GM12875 (cell line): Measurements from ENCODE around the gene ASMTL.
"Not testable (repeated sequence)": the region's sequence is repeated elsewhere in the genome, so short reads cannot be mapped to it uniquely, and the experiment has no call there.

Experiments
- H3K4me3 ChIP-seq: one replicate; pipeline ENCODE4 v1.5.1; 2011; ENCODE audit warnings: low read depth, low read length, control low read depth
- TF ChIP-seq, protein P1 (sequence below): IDR thresholded peaks from 2 replicates; pipeline ENCODE4 v1.5.1; 2011; ENCODE audit warnings: low read depth, mild to moderate bottlenecking, control low read depth, inconsistent platforms, low read length, moderate library complexity, borderline replicate concordance; ENCODE audit not compliant: insufficient read depth

Gene ASMTL

DNA sequence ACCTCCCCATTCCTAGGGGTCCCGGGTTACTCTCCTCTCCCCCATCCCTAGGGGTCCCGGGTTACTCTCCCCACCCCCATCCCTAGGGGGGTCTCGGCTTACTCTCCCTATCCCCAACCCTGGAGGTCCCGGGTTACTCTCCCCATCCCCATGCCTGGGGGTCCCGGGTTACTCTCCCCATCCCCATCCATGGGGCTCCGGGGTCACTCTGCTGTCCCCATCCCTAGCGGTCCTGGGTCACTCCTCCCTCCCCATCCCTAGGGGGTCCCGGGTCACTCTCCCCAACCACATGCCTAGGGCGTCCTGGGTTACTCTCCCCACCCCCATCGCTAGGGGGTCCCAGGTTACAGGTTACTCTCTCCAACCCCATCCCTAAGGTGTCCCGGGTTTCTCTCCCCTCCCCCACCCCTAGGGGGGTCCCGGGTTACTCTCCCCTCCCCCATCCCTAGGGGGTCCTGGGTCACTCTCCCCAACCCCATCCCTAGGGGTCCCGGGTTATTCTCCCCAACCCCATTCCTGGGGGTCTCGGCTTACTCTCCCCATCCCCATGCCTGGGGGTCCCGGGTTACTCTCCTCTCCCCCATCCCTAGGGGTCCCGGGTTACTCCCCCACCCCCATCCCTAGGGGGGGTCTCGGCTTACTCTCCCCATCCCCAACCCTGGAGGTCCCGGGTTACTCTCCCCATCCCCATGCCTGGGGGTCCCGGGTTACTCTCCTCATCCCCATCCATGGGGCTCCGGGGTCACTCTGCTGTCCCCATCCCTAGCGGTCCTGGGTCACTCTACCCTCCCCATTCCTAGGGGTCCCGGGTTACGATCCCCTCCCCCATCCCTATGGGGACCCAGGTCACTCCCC, 821 bp downstream of the ASMTL start:
- peak overlapping the region; percentile 85 for H3K4me3 ChIP-seq
- TF ChIP-seq, protein P1, sequence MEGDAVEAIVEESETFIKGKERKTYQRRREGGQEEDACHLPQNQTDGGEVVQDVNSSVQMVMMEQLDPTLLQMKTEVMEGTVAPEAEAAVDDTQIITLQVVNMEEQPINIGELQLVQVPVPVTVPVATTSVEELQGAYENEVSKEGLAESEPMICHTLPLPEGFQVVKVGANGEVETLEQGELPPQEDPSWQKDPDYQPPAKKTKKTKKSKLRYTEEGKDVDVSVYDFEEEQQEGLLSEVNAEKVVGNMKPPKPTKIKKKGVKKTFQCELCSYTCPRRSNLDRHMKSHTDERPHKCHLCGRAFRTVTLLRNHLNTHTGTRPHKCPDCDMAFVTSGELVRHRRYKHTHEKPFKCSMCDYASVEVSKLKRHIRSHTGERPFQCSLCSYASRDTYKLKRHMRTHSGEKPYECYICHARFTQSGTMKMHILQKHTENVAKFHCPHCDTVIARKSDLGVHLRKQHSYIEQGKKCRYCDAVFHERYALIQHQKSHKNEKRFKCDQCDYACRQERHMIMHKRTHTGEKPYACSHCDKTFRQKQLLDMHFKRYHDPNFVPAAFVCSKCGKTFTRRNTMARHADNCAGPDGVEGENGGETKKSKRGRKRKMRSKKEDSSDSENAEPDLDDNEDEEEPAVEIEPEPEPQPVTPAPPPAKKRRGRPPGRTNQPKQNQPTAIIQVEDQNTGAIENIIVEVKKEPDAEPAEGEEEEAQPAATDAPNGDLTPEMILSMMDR, result 0 out of 2 replicates have a peak, but pooled peaks have one; percentile 2

DNA sequence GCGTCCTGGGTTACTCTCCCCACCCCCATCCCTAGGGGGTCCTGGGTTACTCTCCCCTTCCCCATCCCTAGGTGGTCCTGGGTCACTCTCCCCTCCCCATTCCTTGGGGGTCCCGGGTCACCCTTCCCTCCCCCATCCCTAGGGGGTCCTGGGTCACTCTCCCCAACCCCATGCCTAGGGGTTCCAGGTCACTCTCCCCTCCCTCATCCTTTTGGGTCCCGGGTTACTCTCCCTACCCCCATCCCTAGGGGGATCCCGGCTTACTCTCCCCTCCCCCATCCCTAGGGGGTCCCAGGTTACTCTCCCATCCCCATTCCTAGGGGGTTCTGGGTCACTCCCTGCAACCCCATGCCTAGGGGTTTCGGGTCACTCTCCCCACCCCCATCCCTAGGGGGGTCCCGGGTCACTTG, 1.5 kb downstream of the ASMTL start:
- TF ChIP-seq, protein P1, result no peak
- H3K4me3 ChIP-seq, result peak overlapping the region; percentile 85

DNA sequence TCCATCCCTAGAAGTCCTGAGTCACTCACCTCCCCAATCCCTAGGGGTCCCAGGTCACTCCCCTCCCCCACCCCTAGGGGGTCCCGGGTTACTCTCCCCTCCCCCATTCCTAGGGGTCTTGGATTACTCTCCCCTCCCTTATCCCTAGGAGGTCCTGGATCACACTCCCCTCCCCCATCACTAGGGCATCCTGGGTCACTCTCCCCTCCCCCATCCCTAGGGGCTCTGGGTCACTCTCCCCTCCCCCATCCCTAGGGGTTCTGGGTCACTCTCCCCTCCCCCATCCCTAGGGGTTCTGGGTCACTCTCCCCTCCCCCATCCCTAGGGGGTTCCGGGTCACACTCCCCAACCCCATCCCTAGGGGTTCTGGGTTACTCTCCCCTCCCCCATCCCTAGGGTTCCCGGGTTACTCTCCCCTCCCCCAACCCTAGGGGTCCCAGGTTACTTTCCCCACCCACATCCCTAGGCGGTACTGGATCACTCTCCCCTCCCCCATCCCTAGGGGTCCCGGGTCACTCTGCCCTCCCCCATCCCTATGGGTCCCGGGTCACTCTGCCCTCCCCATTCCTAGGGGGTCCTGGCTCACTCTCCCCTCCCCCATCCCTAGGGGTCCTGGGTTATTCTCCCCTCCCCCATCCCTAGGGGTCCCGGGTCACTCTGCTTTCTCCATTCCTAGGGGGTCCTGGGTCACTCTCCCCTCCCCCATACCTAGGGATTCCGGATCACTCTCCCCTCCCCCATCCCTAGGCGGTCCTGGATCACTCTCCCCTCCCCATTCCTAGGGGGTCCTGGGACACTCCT, 2.1 kb downstream of the ASMTL start:
- TF ChIP-seq, protein P1, result no peak
- no peak overlapping the region for H3K4me3 ChIP-seq

DNA sequence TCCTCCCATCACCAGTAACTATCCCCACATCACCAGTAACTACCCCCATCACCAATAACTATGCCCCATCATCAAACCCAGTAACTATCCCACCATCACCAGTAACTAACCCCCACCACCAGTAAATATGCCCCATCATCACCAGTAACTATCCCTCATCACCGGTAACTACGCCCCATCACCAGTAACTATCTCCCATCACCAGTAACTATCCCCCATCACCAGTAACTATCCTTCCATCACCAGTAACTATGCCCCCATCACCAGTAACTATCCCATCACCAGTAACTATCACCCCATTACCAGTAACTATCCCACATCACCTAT, 2.9 kb downstream of the ASMTL start:
- TF ChIP-seq, protein P1, result no peak
- H3K4me3 ChIP-seq, result no peak overlapping the region

DNA sequence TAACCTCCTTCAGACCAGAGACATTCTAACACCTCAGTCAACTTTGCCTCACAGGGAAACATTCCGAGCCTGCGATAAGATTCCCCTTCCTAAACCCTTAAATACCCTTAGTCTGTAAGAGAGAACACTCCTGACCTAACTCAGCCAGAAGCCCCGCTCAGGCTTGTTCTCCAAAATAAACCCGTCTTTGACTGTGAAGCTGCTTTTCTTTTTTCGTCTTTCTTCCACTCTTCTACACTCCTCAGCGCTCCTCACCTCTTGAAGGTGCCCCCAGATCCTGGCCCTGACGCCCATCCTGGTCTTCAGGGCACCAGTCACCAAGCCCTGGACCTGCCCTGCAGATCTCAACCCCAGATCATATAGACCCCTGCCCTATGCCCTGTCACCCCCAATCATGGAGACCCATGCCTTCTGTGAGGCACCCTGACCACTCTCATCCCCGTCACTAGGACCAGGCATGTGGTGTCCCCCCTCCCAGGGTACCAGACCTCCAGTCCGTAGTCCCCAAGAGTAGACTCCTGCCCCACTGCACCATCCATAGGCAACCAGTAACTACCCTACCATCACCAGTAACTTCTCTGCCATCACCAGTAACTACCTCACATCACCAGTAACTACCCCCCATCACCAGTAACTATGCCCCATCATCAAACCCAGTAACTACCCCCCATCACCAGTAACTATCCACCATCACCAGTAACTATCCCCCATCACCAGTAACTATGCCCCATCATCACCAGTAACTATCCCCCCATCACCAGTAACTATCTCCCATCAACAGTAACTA, 3.5 kb downstream of the ASMTL start:
- TF ChIP-seq, protein P1, result no peak
- no peak overlapping the region for H3K4me3 ChIP-seq

DNA sequence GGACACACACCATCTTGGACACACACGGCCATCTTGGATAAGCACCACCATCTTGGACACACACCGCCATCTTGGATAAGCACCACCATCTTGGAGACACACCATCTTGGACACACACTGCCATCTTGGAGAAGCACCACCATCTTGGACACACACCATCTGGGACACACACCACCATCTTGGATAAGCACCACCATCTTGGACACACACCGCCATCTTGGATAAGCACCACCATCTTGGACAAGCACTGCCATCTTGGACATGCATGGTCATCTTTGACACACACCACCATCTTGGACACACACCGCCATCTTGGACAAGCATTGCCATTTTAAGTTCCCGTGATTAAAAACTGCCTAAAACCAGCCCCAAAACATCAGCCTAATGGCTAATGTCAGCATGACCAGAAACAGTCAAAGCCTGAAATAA, 4.1 kb downstream of the ASMTL start:
- H3K4me3 ChIP-seq, result not testable (repeated sequence)

DNA sequence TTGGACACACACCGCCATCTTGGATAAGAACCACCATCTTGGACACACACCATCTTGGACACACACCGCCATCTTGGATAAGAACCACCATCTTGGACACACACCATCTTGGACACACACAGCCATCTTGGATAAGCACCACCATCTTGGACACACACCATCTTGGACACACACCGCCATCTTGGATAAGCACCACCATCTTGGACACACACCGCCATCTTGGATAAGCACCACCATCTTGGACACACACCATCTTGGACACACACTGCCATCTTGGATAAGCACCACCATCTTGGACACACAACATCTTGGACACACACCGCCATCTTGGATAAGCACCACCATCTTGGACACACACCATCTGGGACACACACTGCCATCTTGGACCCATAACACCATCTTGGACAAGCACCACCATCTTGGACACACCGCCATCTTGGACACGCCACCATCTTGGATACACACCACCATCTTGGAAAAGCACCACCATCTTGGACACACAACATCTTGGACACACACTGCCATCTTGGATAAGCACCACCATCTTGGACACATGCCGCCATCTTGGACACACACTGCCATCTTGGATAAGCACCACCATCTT, 4.6 kb downstream of the ASMTL start:
- not testable (repeated sequence) for H3K4me3 ChIP-seq

DNA sequence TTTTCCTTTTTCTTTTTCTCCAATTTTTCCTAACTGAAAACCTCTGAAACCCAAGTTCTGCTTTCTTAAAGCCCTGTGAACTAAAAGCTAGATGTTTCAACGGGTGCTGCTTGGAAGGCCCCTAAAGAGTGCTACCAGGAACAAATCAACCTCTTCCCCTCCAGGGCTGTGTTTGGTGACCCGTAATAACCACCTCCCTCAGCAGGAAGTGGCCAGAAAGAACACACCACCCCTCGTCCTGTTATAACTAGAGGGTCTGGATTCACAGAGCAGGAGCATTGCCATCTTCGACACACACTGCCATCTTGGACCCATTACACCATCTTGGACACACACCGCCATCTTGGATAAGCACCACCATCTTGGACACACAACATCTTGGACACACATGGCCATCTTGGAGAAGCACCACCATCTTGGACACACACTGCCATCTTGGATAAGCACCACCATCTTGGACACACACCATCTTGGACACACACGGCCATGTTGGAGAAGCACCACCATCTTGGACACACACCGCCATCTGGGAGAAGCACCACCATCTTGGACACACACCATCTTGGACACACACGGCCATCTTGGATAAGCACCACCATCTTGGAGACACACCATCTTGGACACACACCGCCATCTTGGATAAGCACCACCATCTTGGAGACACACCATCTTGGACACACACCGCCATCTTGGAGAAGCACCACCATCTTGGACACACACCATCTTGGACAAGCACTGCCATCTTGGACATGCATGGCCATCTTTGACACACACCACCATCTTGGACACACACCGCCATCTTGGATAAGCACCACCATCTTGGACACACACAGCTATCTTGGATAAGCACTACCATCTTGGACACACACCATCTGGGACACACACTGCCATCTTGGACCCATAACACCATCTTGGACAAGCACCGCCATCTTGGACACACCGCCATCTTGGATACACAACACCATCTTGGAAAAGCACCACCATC, 5.4 kb downstream of the ASMTL start:
- H3K4me3 ChIP-seq, result not testable (repeated sequence)
